ENCODE data around the gene CDH13. TPM values are rescaled to one million over a fixed set of nuclear protein-coding genes. Genes with fewer than 3 reads are reported as not detected.
A peak's percentile ranks its signal among the peaks of the same experiment; 100 is the strongest.

Gene CDH13
- total RNA-seq, 2 donors from 2014 or later = not detected

DNA sequence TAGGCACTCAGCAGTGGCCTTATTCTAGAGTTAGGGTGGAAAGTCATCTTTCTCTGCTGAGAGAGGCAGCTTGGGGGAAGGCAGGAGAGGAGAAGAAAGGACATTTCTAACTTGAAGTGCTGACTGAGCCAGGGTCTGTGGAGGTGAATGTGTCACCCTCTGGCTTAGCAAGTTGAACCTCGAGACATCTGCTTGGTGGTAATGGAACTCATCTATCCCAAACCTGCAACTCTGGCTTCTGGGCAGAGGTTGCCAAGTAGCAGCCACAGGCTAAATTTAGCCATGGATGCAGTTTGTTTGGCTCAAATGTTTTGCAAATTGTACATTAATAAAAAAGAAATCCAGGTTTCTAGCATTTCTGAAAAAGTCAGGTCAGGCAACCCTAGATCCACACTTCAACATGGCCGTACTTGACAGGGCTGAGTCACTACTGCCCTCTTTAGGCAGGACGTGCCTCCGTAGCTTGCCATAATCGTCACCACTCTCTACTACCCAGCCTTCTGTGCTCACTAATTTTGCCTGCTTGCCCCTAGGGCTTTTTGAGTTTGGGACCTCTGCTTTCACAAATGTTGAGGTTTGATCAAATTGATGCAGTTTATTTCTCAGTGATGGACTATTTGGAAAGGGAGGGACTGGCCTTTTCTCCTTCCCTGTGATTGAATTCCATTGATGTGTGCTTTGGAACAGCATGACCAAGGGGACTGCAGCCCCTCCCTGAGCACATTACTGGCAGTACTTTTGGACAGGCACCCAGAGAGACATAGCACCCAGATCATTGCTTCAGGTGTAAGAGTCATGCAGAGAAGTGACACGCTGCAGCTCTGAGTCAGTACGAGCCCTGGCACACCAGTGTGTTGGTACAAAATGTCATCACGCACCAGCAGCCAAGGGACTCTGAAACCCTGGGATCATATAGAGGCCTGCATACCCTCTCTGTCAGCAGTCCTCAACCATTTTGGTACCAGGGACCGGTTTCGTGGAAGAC is 5.2 kb downstream of the CDH13 start:
- ATAC-seq (replicated peaks in 1 of 2) = no peak
- Mint-ChIP-seq H3K4me1 (ENCODE audit: low read depth) (peaks cover 17% of the 10 kb centered on the region), H3K4me3 (no peak overlapping the region), H3K9me3 (peaks cover 0 to 2% of the 10 kb centered on the region in 2 donors), H3K27ac (no peak overlapping the region), H3K36me3 (ENCODE audit: insufficient read depth in 2 of 2) (no peaks in the 10 kb centered on the region), H3K27me3 (ENCODE audit: low read depth) (peaks cover 36% of the 10 kb centered on the region)
- DNase-seq = no peak

DNA sequence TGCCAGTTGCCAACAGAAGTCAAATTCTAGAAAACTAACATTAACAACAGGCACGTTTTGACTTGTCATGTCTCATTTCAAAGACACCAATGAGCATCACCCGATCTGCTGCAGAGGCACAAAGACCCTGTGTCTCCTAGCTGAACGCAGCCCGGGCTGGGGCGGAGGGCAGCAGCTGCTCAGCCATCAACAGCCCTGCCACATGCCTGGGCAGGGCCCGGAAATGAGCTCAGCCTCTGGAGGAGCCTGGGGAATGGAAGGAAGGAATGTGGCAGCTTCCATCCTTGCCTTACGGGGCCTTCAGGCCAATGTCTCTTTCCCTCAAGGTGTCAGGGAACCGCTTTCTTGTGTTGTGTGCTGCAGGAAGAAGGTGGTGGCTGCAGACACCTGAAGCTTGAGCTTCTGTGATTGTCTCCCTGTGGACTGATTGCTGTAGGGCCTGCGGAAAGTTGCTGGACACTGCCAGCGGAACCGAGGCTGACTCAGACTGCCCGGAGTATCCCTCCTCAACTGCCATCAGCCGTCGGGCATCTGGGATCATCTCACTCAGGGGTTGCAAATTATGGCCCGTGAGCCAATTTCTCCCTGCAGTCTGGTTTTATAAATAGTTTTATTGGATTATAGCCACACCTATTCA is 7.3 kb downstream of the CDH13 start:
- no peak for ATAC-seq (replicated peaks in 1 of 2)
- Mint-ChIP-seq H3K27ac (no peak overlapping the region), H3K36me3 (ENCODE audit: insufficient read depth in 2 of 2) (no peaks in the 10 kb centered on the region)

GRCh38 chr16:82634955-82635610 is 8.3 kb downstream of the CDH13 start:
- peak; percentile 85 to 89 for ATAC-seq (replicated peaks in 1 of 2)
- Mint-ChIP-seq H3K27me3 (ENCODE audit: low read depth) (peaks cover 18% of the 10 kb centered on the region), H3K4me3 (peak overlapping the region in 1 of 2 donors; percentile 12), H3K9me3 (peaks cover 0 to 2% of the 10 kb centered on the region in 2 donors), H3K36me3 (ENCODE audit: insufficient read depth in 2 of 2) (no peaks in the 10 kb centered on the region), H3K4me1 (ENCODE audit: low read depth) (peaks cover 11% of the 10 kb centered on the region), H3K27ac (no peak overlapping the region)
- no peak for DNase-seq

More for the DNA sequence above, 7.3 kb downstream of the CDH13 start:
- no peak overlapping the region for H3K4me3 Mint-ChIP-seq
- peaks cover 17% of the 10 kb centered on the region for H3K4me1 Mint-ChIP-seq (ENCODE audit: low read depth)
- H3K27me3 Mint-ChIP-seq (ENCODE audit: low read depth) = peaks cover 22% of the 10 kb centered on the region
- H3K9me3 Mint-ChIP-seq = peaks cover 0 to 2% of the 10 kb centered on the region in 2 donors
- DNase-seq = no peak

DNA sequence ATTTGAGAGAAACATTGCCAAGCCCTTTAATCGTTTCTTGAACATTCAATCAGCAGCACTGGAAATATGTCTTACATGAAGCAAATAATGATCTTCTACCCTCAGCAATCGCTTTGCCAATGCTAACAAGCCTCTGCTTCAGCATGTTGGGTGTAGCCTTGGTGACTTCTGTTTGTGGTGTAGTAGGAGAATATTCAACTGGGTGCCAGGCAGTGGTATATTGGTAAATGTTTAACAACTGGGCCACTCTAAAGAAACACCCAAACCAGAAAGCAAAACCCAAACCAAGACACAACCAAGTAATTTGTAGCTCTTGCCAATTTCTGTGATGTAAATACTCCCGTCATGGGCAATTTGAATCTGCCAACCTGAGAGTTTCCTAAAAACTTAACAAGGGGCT is 9.7 kb downstream of the CDH13 start:
- H3K27ac Mint-ChIP-seq = no peak overlapping the region
- H3K36me3 Mint-ChIP-seq (ENCODE audit: insufficient read depth in 2 of 2) = no peaks in the 10 kb centered on the region
- no peak overlapping the region for H3K4me3 Mint-ChIP-seq
- DNase-seq = no peak
- peaks cover 0 to 2% of the 10 kb centered on the region in 2 donors for H3K9me3 Mint-ChIP-seq
- peaks cover 9% of the 10 kb centered on the region for H3K27me3 Mint-ChIP-seq (ENCODE audit: low read depth)
- peaks cover 11% of the 10 kb centered on the region for H3K4me1 Mint-ChIP-seq (ENCODE audit: low read depth)
- ATAC-seq (replicated peaks in 1 of 2) = no peak

DNA sequence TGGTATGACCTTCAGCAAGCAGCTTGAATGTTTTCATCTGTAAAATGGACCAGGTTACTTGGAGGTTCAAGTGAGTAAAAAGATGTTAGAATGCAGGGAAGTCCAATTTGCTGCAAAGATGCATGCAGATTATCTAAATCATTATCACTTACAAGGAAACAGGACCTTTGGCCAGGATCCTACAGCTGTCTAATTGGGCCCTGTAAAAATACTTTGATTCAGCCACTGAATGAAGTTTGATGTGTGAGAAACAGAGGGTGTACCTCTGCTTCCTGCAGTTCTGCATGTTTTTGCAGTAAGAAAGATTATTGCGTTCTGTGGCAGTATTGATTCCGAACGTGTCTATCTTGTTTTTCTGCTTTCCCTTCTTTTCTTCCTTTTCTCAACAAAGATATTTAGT is 10.2 kb downstream of the CDH13 start:
- Mint-ChIP-seq H3K9me3 (peaks cover 0 to 2% of the 10 kb centered on the region in 2 donors), H3K27me3 (ENCODE audit: low read depth) (peaks cover 9% of the 10 kb centered on the region), H3K4me3 (no peak overlapping the region), H3K36me3 (ENCODE audit: insufficient read depth in 2 of 2) (no peaks in the 10 kb centered on the region), H3K27ac (no peak overlapping the region), H3K4me1 (ENCODE audit: low read depth) (peaks cover 11% of the 10 kb centered on the region)
- DNase-seq = no peak
- no peak for ATAC-seq (replicated peaks in 1 of 2)

DNA sequence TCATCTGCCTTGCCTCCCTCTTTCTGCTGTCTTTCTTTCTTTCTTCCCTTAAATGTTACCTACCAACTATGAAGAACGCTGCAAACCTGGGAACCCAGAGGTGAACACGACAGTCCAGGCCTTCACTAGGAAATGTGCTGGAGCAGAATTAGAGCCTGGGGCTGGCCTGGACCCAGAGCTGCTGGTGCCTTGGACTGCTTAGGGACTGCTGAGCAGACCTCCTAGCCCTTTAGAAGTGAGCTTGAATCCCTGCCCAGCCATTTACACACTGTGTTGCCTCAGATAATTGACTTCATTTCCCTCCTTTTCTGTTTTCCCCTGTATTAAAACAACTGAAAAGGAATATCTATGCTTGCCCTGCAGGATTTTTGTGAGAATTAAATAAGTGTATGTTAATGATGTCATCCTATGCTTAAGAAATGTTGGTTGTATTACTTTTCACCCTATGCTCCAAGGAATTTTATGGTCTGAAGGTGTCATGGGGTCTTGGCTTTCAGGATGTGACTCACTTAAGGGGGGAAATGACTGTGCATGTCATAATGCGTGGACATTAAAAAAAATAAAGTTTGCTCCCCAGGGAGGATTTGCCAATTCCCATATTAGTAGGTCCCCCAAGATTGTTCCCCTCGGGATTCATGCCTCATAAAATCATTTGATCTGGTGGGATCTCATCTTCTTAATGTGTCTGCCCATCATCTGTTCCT is 11.5 kb downstream of the CDH13 start:
- no peak overlapping the region for H3K4me3 Mint-ChIP-seq
- no peak for DNase-seq
- peaks cover 0 to 2% of the 10 kb centered on the region in 2 donors for H3K9me3 Mint-ChIP-seq
- H3K27me3 Mint-ChIP-seq (ENCODE audit: low read depth) = peaks cover 9% of the 10 kb centered on the region
- ATAC-seq (replicated peaks in 1 of 2) = no peak
- H3K27ac Mint-ChIP-seq = no peak overlapping the region
- H3K36me3 Mint-ChIP-seq (ENCODE audit: insufficient read depth in 2 of 2) = no peaks in the 10 kb centered on the region
- H3K4me1 Mint-ChIP-seq (ENCODE audit: low read depth) = peaks cover 11% of the 10 kb centered on the region

DNA sequence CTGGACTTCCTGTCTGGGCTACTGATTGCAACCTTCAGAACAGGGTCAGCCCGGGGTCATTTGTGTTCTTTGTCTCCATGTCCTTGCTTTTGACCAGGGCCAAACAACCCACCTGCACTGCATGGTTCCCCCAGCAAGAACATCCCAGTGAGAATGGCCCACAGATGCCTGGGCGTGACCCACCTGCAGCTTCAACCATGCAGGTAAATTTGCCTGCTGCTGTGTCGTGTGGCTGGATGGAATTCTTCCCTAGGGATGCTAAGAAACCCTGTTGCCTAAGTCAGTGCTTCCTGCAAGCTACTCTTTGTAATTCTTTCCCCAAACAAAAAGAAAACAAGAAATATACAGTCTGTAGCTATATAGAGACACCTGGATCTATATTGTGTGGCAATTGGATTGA is 12.5 kb downstream of the CDH13 start:
- H3K4me1 Mint-ChIP-seq (ENCODE audit: low read depth) = peaks cover 11% of the 10 kb centered on the region
- no peak for ATAC-seq (replicated peaks in 1 of 2)
- H3K27ac Mint-ChIP-seq = no peak overlapping the region
- H3K9me3 Mint-ChIP-seq = peaks cover 0 to 2% of the 10 kb centered on the region in 2 donors
- peaks cover 9% of the 10 kb centered on the region for H3K27me3 Mint-ChIP-seq (ENCODE audit: low read depth)
- no peaks in the 10 kb centered on the region for H3K36me3 Mint-ChIP-seq (ENCODE audit: insufficient read depth in 2 of 2)
- no peak overlapping the region for H3K4me3 Mint-ChIP-seq
- no peak for DNase-seq

GRCh38 chr16:82639666-82640336 is 13.0 kb downstream of the CDH13 start:
- no peak overlapping the region for H3K4me3 Mint-ChIP-seq
- peaks cover 8% of the 10 kb centered on the region for H3K4me1 Mint-ChIP-seq (ENCODE audit: low read depth)
- peaks cover 0 to 2% of the 10 kb centered on the region in 2 donors for H3K9me3 Mint-ChIP-seq
- peak in 1 of 2 donors; percentile 45 for ATAC-seq (replicated peaks in 1 of 2)
- peaks cover 9% of the 10 kb centered on the region for H3K27me3 Mint-ChIP-seq (ENCODE audit: low read depth)
- H3K27ac Mint-ChIP-seq = no peak overlapping the region
- peak; percentile 63 for DNase-seq
- no peaks in the 10 kb centered on the region for H3K36me3 Mint-ChIP-seq (ENCODE audit: insufficient read depth in 2 of 2)

DNA sequence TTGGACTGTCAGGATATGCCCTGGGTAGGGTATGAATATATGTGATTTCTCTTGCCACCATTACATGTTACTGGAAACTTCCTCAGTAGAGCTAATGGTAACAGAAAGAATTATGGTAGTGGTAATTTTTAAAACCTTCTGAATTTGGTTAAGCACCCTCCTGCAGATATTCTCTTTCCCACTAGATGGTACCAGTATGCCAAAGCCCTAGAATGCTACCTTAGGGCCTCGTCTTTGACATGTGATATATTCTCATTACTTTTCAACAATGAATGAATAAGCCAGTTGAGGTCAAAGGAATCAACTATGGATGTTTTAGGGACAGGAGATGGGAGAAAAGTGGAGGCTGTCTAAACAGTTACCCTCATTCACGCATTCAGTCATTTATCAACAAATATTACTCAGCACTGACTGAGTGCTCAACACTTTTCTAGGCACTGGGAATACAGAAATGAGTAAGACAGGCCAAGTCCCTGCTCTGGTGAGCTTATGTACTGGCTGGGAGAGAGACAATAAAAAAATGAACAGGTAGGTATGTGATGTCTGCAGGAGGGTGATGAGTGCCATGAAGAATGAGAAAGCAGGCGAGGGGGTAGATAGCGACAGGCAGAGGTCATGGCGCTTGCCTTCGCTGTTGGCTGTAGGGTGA is 14.7 kb downstream of the CDH13 start:
- DNase-seq (no peak), ATAC-seq (replicated peaks in 1 of 2) (peak; percentile 56 to 83)
- H3K4me3 Mint-ChIP-seq = no peak overlapping the region
- no peaks in the 10 kb centered on the region for H3K9me3 Mint-ChIP-seq
- H3K27me3 Mint-ChIP-seq (ENCODE audit: low read depth) = peaks cover 9% of the 10 kb centered on the region
- no peaks in the 10 kb centered on the region for H3K36me3 Mint-ChIP-seq (ENCODE audit: insufficient read depth in 2 of 2)
- H3K27ac Mint-ChIP-seq = no peak overlapping the region
- H3K4me1 Mint-ChIP-seq (ENCODE audit: low read depth) = peaks cover 2% of the 10 kb centered on the region

DNA sequence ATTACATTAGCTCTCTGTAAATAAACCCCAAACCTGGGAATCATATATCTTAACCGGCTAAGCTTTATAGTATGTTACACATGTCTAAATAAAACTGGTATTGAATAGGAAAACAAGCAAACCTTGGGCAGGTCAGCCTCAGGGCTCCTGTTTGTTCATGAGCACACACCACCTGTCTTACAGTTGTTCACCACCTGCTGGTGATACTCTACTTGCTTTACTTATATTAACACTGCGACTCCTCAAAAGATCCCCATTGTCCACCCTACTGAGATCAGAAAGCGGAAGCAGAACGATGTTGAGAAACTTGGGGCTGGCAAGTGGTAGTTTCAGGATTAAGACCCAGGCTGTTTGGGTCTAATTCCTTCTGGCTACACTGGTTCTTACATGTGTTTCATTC is 16.4 kb downstream of the CDH13 start:
- Mint-ChIP-seq H3K4me3 (no peak overlapping the region), H3K36me3 (ENCODE audit: insufficient read depth in 2 of 2) (no peaks in the 10 kb centered on the region), H3K9me3 (peaks cover 0 to 2% of the 10 kb centered on the region in 2 donors), H3K4me1 (ENCODE audit: low read depth) (peaks cover 10% of the 10 kb centered on the region), H3K27ac (no peak overlapping the region), H3K27me3 (ENCODE audit: low read depth) (peaks cover 15% of the 10 kb centered on the region)
- ATAC-seq (replicated peaks in 1 of 2) (no peak), DNase-seq (no peak)

GRCh38 chr16:82643936-82644630 is 17.3 kb downstream of the CDH13 start:
- Mint-ChIP-seq H3K36me3 (ENCODE audit: insufficient read depth in 2 of 2) (no peaks in the 10 kb centered on the region), H3K9me3 (peaks cover 0 to 2% of the 10 kb centered on the region in 2 donors), H3K4me1 (ENCODE audit: low read depth) (peaks cover 10% of the 10 kb centered on the region), H3K4me3 (no peak overlapping the region), H3K27me3 (ENCODE audit: low read depth) (peaks cover 16% of the 10 kb centered on the region), H3K27ac (no peak overlapping the region)
- ATAC-seq (replicated peaks in 1 of 2) (no peak), DNase-seq (no peak)

All from activated T-cell treated with anti-CD3 and anti-CD28 coated beads, Interleukin-2, amount 50 U/mL, for 72 hours (primary cell).